Measurements from ENCODE around the gene GNPTG. TPM values are rescaled to one million over a fixed set of nuclear protein-coding genes. Genes with fewer than 3 reads are reported as not detected.

Gene GNPTG
- total RNA-seq, 1 donor = 56.0 TPM

Other genes with a start within 250 kb of the GNPTG start
- gene CACNA1H, start 198.8 kb upstream of the GNPTG start, total RNA-seq = under 0.01 TPM
- not detected for gene TPSG1, start 126.7 kb upstream of the GNPTG start, total RNA-seq
- gene TPSB2, start 121.7 kb upstream of the GNPTG start, total RNA-seq = 8.9 TPM
- gene TPSAB1, start 111.2 kb upstream of the GNPTG start, total RNA-seq = 72.2 TPM
- 0.54 TPM for gene TPSD1, start 95.9 kb upstream of the GNPTG start, total RNA-seq
- 67.6 TPM for gene UBE2I, start 42.3 kb upstream of the GNPTG start, total RNA-seq
- gene BAIAP3, start 18.3 kb upstream of the GNPTG start, total RNA-seq = 27.7 TPM
- gene TSR3, start 53 bp upstream of the GNPTG start, total RNA-seq = 48.2 TPM
- gene UNKL, start 62.8 kb downstream of the GNPTG start, total RNA-seq = 45.5 TPM
- 18.0 TPM for gene UQCC4, start 68.8 kb downstream of the GNPTG start, total RNA-seq
- gene PERCC1, start 79.1 kb downstream of the GNPTG start, total RNA-seq = 5.1 TPM
- gene CCDC154, start 92.6 kb downstream of the GNPTG start, total RNA-seq = 0.54 TPM
- 134 TPM for gene CLCN7, start 123.1 kb downstream of the GNPTG start, total RNA-seq
- gene PTX4, start 137.0 kb downstream of the GNPTG start, total RNA-seq = 0.27 TPM
- gene TELO2, start 141.4 kb downstream of the GNPTG start, total RNA-seq = 33.7 TPM
- gene TMEM204, start 181.7 kb downstream of the GNPTG start, total RNA-seq = 14.8 TPM